Lung (tissue), 12 donors: ENCODE data around the gene EBF3. TPM values are rescaled to one million over a fixed set of nuclear protein-coding genes. Genes with fewer than 3 reads are reported as not detected.

Experiments used
- ATAC-seq: fragments of 200-7000 bp; cut with Tn5 transposase; one replicate; pipeline ENCODE4 v1.9.1; 2020; ENCODE audit warnings: moderate number of reproducible peaks; ENCODE audit not compliant: insufficient read depth, low FRiP score
- DNase-seq, 3 donors: peaks; one replicate each; pipeline ENCODE4 v3.0.0-alpha.2; 2013 to 2017
- H3K27ac ChIP-seq, 2 donors: one replicate each; pipeline ENCODE4 v1.5.1; 2013; ENCODE audit warnings: mild to moderate bottlenecking in 2 of 2, moderate library complexity in 2 of 2, control low read depth in 1 of 2, inconsistent platforms in 1 of 2, low read depth in 1 of 2, low read length in 1 of 2
- H3K27me3 ChIP-seq, 3 donors: one replicate each; pipeline ENCODE4 v1.5.1; 2013; ENCODE audit warnings: low read length in 2 of 3; ENCODE audit not compliant: control insufficient read depth in 3 of 3, insufficient read depth in 3 of 3
- H3K36me3 ChIP-seq, 4 donors: one replicate each; pipeline ENCODE4 v1.5.1; 2013; ENCODE audit warnings: low read length in 4 of 4, mild to moderate bottlenecking in 1 of 4, moderate library complexity in 1 of 4; ENCODE audit not compliant: control insufficient read depth in 4 of 4, insufficient read depth in 4 of 4
- H3K4me1 ChIP-seq, 5 donors: one replicate each; pipeline ENCODE4 v1.5.1; 2013; ENCODE audit warnings: low read length in 5 of 5, mild to moderate bottlenecking in 2 of 5, moderate library complexity in 1 of 5; ENCODE audit not compliant: control insufficient read depth in 5 of 5, insufficient read depth in 5 of 5
- H3K4me3 ChIP-seq: one replicate; pipeline ENCODE4 v1.5.1; 2013; ENCODE audit warnings: mild to moderate bottlenecking, control low read depth, moderate library complexity
- H3K9ac ChIP-seq, 2 donors: one replicate each; pipeline ENCODE4 v1.5.1; 2013; ENCODE audit warnings: low read length in 2 of 2, control low read depth in 1 of 2; ENCODE audit not compliant: insufficient read depth in 1 of 2
- H3K9me3 ChIP-seq, 4 donors: one replicate each; pipeline ENCODE4 v1.5.1; 2013; ENCODE audit warnings: low read length in 3 of 4, mild to moderate bottlenecking in 1 of 4, moderate library complexity in 1 of 4; ENCODE audit not compliant: control insufficient read depth in 4 of 4, insufficient read depth in 3 of 4
- WGBS, 2 donors: extraction: QIAGEN DNeasy Blood & Tissue Kit; methylation state at CpG; one replicate each; pipeline ENCODE4 v1.1.7; 2013; 5-methylcytosine and 5-hydroxymethylcytosine counted together
- polyA plus RNA-seq, 2 donors: library from polyadenylated mRNA; stranded (reverse); fragments of 200-250 nt; gene quantifications; one replicate each; pipeline ENCODE4 v1.2.1, GENCODE V29; 2013
- total RNA-seq, 2 donors: library from RNA; depleted of rRNA in 1 of 2; stranded (reverse); fragments of >200 nt in 1 of 2; gene quantifications; one replicate each; pipeline ENCODE4 v1.2.1, GENCODE V29; 2014 to 2021
- TF ChIP-seq, protein P1 (sequence below): IDR thresholded peaks from 2 replicates; pipeline ENCODE4 v1.5.1; 2012; ENCODE audit warnings: mild to moderate bottlenecking; ENCODE audit errors: control extremely low read depth, extremely low read depth
- donor health status: control.
- donor health status: control.
- donor health status: Bipolar disorder and iron deficiency.
- donor health status: healthy.
- donor health status: DM: yes; HTN: yes; CAD: no.

The EBF3 gene
- total and polyA plus RNA-seq, 4 donors = 0.06 to 1.1 (median 0.08) TPM; not detected in 1

DNA sequence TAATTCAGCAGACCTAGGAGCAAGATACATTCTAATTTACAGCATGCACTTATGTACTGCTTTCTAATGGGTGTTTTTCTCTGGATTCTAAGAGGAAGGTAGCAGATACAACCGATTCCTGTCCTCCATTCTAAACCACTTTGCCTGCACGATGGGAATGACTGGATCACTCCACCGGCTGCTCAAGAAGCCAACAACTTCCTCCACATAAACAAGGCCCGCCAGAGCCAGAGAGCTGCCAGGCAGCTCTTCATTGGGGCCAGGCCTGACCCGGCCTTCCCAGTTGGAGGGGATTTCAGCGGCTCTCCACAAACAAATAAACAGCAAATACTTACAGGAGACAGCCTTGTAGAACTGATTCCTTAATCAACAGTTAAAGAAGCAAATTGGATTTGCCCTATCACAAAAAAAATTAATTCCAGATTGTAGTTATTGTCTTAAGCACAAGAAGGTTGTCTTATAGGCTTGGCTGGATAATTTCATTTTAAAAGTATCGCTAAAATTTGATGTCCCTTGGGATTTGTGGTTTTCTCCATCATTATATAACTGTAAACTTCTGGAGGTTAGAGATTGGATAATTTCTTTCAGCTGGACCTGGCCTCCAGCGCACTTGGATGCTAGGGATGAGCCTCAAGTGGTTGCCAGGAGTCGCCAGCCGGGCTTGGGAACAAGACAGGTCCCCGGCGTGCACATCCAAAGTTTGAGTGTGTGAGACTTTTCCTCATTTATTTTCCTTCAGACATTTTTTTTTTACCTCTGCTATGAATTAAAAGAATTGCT is 20.9 kb downstream of the EBF3 start:
- TF ChIP-seq, protein P1, sequence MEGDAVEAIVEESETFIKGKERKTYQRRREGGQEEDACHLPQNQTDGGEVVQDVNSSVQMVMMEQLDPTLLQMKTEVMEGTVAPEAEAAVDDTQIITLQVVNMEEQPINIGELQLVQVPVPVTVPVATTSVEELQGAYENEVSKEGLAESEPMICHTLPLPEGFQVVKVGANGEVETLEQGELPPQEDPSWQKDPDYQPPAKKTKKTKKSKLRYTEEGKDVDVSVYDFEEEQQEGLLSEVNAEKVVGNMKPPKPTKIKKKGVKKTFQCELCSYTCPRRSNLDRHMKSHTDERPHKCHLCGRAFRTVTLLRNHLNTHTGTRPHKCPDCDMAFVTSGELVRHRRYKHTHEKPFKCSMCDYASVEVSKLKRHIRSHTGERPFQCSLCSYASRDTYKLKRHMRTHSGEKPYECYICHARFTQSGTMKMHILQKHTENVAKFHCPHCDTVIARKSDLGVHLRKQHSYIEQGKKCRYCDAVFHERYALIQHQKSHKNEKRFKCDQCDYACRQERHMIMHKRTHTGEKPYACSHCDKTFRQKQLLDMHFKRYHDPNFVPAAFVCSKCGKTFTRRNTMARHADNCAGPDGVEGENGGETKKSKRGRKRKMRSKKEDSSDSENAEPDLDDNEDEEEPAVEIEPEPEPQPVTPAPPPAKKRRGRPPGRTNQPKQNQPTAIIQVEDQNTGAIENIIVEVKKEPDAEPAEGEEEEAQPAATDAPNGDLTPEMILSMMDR = no peak
- H3K9me3 ChIP-seq = no peaks in the 10 kb centered on the region
- H3K27me3 ChIP-seq = peaks cover 0 to 4% (median 0%) of the 10 kb centered on the region in 3 donors
- no peaks in the 10 kb centered on the region for H3K36me3 ChIP-seq
- WGBS, 2 donors = 67 to 78% methylated on average over 12 of the region's 12 CpGs
- no peak overlapping the region for H3K4me3 ChIP-seq
- peaks cover 0 to 10% (median 6%) of the 10 kb centered on the region in 5 donors for H3K4me1 ChIP-seq
- no peak overlapping the region for H3K27ac ChIP-seq
- DNase-seq (peak in 2 of 3 donors; percentile 39 to 47), ATAC-seq (no peak)
- no peak overlapping the region for H3K9ac ChIP-seq

DNA sequence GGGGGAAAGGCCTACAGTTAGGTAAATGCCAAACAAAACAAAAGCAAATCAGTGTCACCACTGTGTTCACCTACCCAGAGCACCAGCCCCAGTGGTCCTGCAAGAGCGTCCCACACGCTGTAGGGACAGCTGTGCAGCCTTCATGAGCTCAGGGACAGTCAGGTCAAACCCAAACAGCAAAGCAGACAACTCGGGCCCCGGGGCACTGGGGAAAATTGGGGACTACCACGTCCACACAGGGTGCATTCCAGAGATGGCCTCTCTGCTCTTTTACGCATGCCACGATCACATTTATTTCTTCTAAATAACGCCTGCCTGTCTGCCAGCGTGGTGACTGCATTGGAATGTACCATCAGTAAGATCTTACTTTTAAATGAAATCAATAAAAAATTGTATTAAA is 21.7 kb downstream of the EBF3 start:
- Histone ChIP-seq H3K36me3 (no peaks in the 10 kb centered on the region), H3K9ac (no peak overlapping the region), H3K27ac (no peak overlapping the region), H3K4me3 (no peak overlapping the region), H3K4me1 (peaks cover 0 to 10% (median 6%) of the 10 kb centered on the region in 5 donors), H3K9me3 (no peaks in the 10 kb centered on the region), H3K27me3 (peaks cover 0 to 4% (median 0%) of the 10 kb centered on the region in 3 donors)
- ATAC-seq = no peak
- TF ChIP-seq, protein P1 = no peak
- 92 to 96% methylated on average over 9 of the region's 9 CpGs for WGBS, 2 donors
- no peak for DNase-seq

DNA sequence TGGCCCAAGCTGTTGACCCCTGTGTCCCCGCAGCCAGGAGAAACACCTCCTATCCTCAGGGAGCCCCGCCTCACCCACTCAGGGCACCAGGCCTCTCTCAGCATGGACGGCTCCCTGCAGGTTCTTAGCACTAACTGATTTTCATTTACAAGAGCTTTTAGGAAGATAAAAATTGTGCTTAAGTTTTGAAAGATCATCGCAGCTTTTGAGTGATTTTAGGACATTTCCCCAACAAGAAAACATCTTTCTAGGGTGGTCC is 22.1 kb downstream of the EBF3 start:
- Histone ChIP-seq H3K9ac (no peak overlapping the region), H3K9me3 (no peaks in the 10 kb centered on the region), H3K36me3 (no peaks in the 10 kb centered on the region), H3K27ac (no peak overlapping the region), H3K4me1 (peaks cover 0 to 10% (median 6%) of the 10 kb centered on the region in 5 donors), H3K4me3 (no peak overlapping the region), H3K27me3 (peaks cover 0 to 4% (median 0%) of the 10 kb centered on the region in 3 donors)
- DNase-seq (no peak), ATAC-seq (no peak)
- TF ChIP-seq, protein P1 = no peak
- WGBS, 2 donors = 90 to 94% methylated on average over 4 of the region's 4 CpGs
